22Rv1 (cell line): Measurements from ENCODE around the gene USH2A.

ENCODE experiments used
- CTCF ChIP-seq: fragments of 450-650 bp; IDR thresholded peaks from 2 replicates; pipeline ENCODE4 v1.5.1; 2017; ENCODE audit warnings: mild to moderate bottlenecking
- ZFX ChIP-seq: fragments of 450-650 bp; IDR thresholded peaks from 2 replicates; pipeline ENCODE4 v1.6.1; 2017; ENCODE audit warnings: antibody characterized with exemption, borderline replicate concordance

- TF ChIP-seq ZFX (no peak), CTCF (no peak)
Measured at GRCh38 chr1:215583185-215583749, 840.0 kb downstream of the USH2A start.
